ENCODE data around the gene BCL2. TPM values are rescaled to one million over a fixed set of nuclear protein-coding genes. Genes with fewer than 3 reads are reported as not detected.

BCL2 gene
- total RNA-seq, 1 experiment from 2014 or later, result 2.5 TPM

DNA sequence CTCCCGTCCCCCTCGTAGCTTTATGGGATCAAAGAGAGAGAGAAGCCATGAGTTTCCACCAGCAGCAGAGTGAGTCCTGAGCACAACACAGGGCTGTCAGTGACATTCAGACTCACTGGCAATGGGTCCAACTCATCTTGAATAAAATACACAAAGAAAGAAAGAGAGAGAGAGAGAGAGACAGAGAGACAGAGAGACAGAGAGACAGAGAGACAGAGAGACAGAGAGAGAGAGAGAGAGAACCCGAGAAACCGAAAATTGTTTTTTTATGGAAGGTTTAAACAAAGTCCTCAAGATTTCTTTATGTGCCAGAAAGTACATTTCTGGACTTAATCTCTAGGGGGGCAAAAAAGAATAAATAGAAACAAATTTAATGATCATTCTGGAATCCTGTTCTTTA, 11.5 kb upstream of the BCL2 start:
- ATAC-seq (no peak), DNase-seq (ENCODE audit: low read depth, low spot score) (no peak)
- BruUV-seq (replicated peaks), result no TSS peak
- intact Hi-C loops (cut with micrococcal nuclease), result no loop called here
- no peaks in the 10 kb centered on the region for H3K79me2 ChIP-seq (ENCODE audit: insufficient read depth, low read length)
- POLR2A ChIA-PET, result no interaction called here
- no peak overlapping the region for H2AFZ ChIP-seq (ENCODE audit: low read depth, low read length, poor library complexity, severe bottlenecking)
- no peaks in the 10 kb centered on the region for H3K9me3 ChIP-seq (ENCODE audit: control insufficient read depth in 1 of 2, insufficient read depth in 1 of 2, low read depth in 1 of 2, low read length in 2 of 2)
- no peaks in the 10 kb centered on the region for H3K9me2 ChIP-seq (ENCODE audit: insufficient read depth)
- H3K9ac ChIP-seq (ENCODE audit: low read length), result no peak overlapping the region
- CTCF ChIA-PET, result interaction anchor here (0.7 kb wide), 1 partner anchor 546 kb away, joined by 3 read pairs; no protein-coding TSS in a partner anchor
- H3K4me2 ChIP-seq (ENCODE audit: low read length), result no peak overlapping the region
- TF ChIP-seq SP1 (IDR thresholded peaks at IDR 0.05; ENCODE audit: low read depth) (no peak), SIN3A (IDR thresholded peaks at IDR 0.05; ENCODE audit: low read depth) (no peak), TCF7L2 (IDR thresholded peaks at IDR 0.05; ENCODE audit: borderline replicate concordance, extremely low read depth, insufficient read depth, insufficient read length) (no peak), FOSL1 (IDR thresholded peaks at IDR 0.05; ENCODE audit: low read depth) (no peak), POLR2A (IDR thresholded peaks at IDR 0.05; ENCODE audit: borderline replicate concordance, extremely low read depth, insufficient read depth, insufficient read length) (no peak), RAD21 (IDR thresholded peaks at IDR 0.05; ENCODE audit: low read depth) (no peak), EZH2phosphoT487 (IDR thresholded peaks at IDR 0.05; ENCODE audit: borderline replicate concordance) (no peak), ZFX (IDR thresholded peaks at IDR 0.05) (no peak), YY1 (IDR thresholded peaks at IDR 0.05; ENCODE audit: extremely low read depth, insufficient replicate concordance, low read depth, low read length) (no peak), SRF (IDR thresholded peaks at IDR 0.05; ENCODE audit: low read depth) (no peak), EZH2 (IDR thresholded peaks at IDR 0.05) (no peak), CBX3 (IDR thresholded peaks at IDR 0.05; ENCODE audit: low read depth) (no peak), POLR2AphosphoS5 (IDR thresholded peaks at IDR 0.05; ENCODE audit: low read depth, low read length) (no peak)
- TF ChIP-seq, protein P1, sequence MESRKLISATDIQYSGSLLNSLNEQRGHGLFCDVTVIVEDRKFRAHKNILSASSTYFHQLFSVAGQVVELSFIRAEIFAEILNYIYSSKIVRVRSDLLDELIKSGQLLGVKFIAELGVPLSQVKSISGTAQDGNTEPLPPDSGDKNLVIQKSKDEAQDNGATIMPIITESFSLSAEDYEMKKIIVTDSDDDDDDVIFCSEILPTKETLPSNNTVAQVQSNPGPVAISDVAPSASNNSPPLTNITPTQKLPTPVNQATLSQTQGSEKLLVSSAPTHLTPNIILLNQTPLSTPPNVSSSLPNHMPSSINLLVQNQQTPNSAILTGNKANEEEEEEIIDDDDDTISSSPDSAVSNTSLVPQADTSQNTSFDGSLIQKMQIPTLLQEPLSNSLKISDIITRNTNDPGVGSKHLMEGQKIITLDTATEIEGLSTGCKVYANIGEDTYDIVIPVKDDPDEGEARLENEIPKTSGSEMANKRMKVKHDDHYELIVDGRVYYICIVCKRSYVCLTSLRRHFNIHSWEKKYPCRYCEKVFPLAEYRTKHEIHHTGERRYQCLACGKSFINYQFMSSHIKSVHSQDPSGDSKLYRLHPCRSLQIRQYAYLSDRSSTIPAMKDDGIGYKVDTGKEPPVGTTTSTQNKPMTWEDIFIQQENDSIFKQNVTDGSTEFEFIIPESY (IDR thresholded peaks at IDR 0.05; ENCODE audit: extremely low read depth, insufficient replicate concordance, low read length), result no peak
- TF ChIP-seq, protein P2, sequence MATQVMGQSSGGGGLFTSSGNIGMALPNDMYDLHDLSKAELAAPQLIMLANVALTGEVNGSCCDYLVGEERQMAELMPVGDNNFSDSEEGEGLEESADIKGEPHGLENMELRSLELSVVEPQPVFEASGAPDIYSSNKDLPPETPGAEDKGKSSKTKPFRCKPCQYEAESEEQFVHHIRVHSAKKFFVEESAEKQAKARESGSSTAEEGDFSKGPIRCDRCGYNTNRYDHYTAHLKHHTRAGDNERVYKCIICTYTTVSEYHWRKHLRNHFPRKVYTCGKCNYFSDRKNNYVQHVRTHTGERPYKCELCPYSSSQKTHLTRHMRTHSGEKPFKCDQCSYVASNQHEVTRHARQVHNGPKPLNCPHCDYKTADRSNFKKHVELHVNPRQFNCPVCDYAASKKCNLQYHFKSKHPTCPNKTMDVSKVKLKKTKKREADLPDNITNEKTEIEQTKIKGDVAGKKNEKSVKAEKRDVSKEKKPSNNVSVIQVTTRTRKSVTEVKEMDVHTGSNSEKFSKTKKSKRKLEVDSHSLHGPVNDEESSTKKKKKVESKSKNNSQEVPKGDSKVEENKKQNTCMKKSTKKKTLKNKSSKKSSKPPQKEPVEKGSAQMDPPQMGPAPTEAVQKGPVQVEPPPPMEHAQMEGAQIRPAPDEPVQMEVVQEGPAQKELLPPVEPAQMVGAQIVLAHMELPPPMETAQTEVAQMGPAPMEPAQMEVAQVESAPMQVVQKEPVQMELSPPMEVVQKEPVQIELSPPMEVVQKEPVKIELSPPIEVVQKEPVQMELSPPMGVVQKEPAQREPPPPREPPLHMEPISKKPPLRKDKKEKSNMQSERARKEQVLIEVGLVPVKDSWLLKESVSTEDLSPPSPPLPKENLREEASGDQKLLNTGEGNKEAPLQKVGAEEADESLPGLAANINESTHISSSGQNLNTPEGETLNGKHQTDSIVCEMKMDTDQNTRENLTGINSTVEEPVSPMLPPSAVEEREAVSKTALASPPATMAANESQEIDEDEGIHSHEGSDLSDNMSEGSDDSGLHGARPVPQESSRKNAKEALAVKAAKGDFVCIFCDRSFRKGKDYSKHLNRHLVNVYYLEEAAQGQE (IDR thresholded peaks at IDR 0.05; ENCODE audit: low read depth), result no peak
- TF ChIP-seq, protein P3, sequence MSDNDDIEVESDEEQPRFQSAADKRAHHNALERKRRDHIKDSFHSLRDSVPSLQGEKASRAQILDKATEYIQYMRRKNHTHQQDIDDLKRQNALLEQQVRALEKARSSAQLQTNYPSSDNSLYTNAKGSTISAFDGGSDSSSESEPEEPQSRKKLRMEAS (IDR thresholded peaks at IDR 0.05), result no peak
- TF ChIP-seq, protein P4, sequence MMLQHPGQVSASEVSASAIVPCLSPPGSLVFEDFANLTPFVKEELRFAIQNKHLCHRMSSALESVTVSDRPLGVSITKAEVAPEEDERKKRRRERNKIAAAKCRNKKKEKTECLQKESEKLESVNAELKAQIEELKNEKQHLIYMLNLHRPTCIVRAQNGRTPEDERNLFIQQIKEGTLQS (IDR thresholded peaks at IDR 0.05), result no peak
- TF ChIP-seq, protein P5, sequence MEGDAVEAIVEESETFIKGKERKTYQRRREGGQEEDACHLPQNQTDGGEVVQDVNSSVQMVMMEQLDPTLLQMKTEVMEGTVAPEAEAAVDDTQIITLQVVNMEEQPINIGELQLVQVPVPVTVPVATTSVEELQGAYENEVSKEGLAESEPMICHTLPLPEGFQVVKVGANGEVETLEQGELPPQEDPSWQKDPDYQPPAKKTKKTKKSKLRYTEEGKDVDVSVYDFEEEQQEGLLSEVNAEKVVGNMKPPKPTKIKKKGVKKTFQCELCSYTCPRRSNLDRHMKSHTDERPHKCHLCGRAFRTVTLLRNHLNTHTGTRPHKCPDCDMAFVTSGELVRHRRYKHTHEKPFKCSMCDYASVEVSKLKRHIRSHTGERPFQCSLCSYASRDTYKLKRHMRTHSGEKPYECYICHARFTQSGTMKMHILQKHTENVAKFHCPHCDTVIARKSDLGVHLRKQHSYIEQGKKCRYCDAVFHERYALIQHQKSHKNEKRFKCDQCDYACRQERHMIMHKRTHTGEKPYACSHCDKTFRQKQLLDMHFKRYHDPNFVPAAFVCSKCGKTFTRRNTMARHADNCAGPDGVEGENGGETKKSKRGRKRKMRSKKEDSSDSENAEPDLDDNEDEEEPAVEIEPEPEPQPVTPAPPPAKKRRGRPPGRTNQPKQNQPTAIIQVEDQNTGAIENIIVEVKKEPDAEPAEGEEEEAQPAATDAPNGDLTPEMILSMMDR (IDR thresholded peaks at IDR 0.05 in 2 of 3, conservative IDR thresholded peaks at IDR 0.05 in 1 of 3; ENCODE audit: borderline replicate concordance in 1 of 3, insufficient read depth in 1 of 3, low read depth in 2 of 3, low read length in 2 of 3), result no peak
- H3K4me1 ChIP-seq (ENCODE audit: control insufficient read depth in 1 of 2, insufficient read depth in 2 of 2, low read length in 2 of 2), result peaks cover 3 to 5% of the 10 kb centered on the region in 2 experiments
- H3K36me3 ChIP-seq (ENCODE audit: control insufficient read depth in 1 of 2, insufficient read depth in 2 of 2, low read length in 2 of 2), result peaks cover 11 to 26% of the 10 kb centered on the region in 2 experiments; a peak in 2 of 4 replicates
- no peaks in the 10 kb centered on the region for H3K27me3 ChIP-seq (ENCODE audit: insufficient read depth, low read length)
- no peak overlapping the region for H3K4me3 ChIP-seq (replicated peaks in 1 of 2; ENCODE audit: low read depth in 1 of 2, low read length in 2 of 2)
- RAD21 ChIA-PET (ENCODE audit: low non-redundant PET in 1 of 2, low total read pairs in 2 of 2, uncharacterized antibody in 2 of 2, unreplicated experiment in 2 of 2), result no interaction called here
- no peaks in the 10 kb centered on the region for H4K20me1 ChIP-seq (ENCODE audit: insufficient read depth)
- no peak overlapping the region for H3K27ac ChIP-seq (ENCODE audit: low read depth, low read length)
